Liver (tissue), 3 donors: Measurements from ENCODE around the gene RAP1GAP2.

Experiments
- EGR1 ChIP-seq, 2 donors: IDR thresholded peaks; 2 replicates each; pipeline ENCODE4 v1.6.1; 2016 to 2018; ENCODE audit warnings: antibody characterized with exemption in 2 of 2, low read depth in 2 of 2
- GABPA ChIP-seq, 2 donors: IDR thresholded peaks in 1 of 2; conservative IDR thresholded peaks in 1 of 2; 2 replicates each; pipeline ENCODE4 v1.6.1; 2016; ENCODE audit warnings: antibody characterized with exemption in 2 of 2, mild to moderate bottlenecking in 1 of 2, moderate library complexity in 1 of 2
- HNF4A ChIP-seq, 2 donors: conservative IDR thresholded peaks; 2 replicates each; pipeline ENCODE4 v1.6.1; 2016; ENCODE audit warnings: antibody characterized with exemption in 2 of 2, mild to moderate bottlenecking in 2 of 2
- JUND ChIP-seq, 2 donors: IDR thresholded peaks; 2 replicates each; pipeline ENCODE4 v1.6.1; 2016; ENCODE audit warnings: antibody characterized with exemption in 2 of 2
- RAD21 ChIP-seq, 2 donors: IDR thresholded peaks; 2 replicates each; pipeline ENCODE4 v1.6.1; 2016; ENCODE audit warnings: antibody characterized with exemption in 2 of 2, mild to moderate bottlenecking in 2 of 2
- RXRA ChIP-seq, 2 donors: IDR thresholded peaks; 2 replicates each; pipeline ENCODE4 v1.6.1; 2017 to 2018; ENCODE audit warnings: antibody characterized with exemption in 2 of 2, mild to moderate bottlenecking in 1 of 2
- SP1 ChIP-seq: IDR thresholded peaks from 2 replicates; pipeline ENCODE4 v1.6.1; 2018; ENCODE audit warnings: antibody characterized with exemption, mild to moderate bottlenecking
- TAF1 ChIP-seq: conservative IDR thresholded peaks from 2 replicates; pipeline ENCODE4 v1.6.1; 2016; ENCODE audit warnings: antibody characterized with exemption, mild to moderate bottlenecking
- YY1 ChIP-seq: IDR thresholded peaks from 2 replicates; pipeline ENCODE4 v1.6.1; 2016; ENCODE audit warnings: antibody characterized with exemption, mild to moderate bottlenecking
- TF ChIP-seq, protein P1 (sequence below): fragments of 150-350 bp; IDR thresholded peaks from 2 replicates; pipeline ENCODE4 v1.5.1; 2017; ENCODE audit warnings: improper control_type of control experiment, low read depth, low read length; ENCODE audit not compliant: missing input control
- TF ChIP-seq, protein P2 (sequence below): IDR thresholded peaks from 2 replicates; pipeline ENCODE4 v1.6.1; 2016; ENCODE audit warnings: antibody characterized with exemption
- TF ChIP-seq, protein P3 (sequence below): IDR thresholded peaks from 2 replicates; pipeline ENCODE4 v1.6.1; 2016; ENCODE audit warnings: antibody characterized with exemption
- donor health status: healthy.
- donor health status: healthy.

DNA sequence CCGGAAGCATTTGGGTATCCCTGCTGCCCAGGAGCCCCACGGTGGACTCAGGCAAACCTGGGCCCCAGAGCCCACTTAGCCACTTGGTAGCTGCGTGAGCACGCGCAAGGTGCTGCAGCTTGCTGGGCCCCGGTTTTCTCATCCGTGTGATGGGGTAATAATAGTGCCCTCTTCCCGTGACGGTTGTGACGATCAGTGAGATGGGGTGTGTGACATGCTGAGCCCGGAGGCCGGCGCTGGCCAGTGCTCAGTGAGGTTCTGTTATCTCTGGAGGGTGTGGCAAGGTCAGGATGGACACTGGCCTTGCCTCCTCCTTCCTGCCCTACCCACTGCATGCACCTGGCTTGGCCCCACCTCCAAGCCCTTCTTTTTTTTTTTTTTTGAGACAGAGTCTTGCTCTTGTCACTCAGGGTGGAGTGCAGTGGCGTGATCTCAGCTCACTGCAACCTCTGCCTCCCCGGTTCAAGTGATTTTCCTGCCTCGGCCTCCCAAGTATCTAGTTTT is 82.6 kb downstream of the RAP1GAP2 start:
- no peak for TF ChIP-seq RXRA (IDR thresholded peaks at IDR 0.05)
- TF ChIP-seq, protein P1, sequence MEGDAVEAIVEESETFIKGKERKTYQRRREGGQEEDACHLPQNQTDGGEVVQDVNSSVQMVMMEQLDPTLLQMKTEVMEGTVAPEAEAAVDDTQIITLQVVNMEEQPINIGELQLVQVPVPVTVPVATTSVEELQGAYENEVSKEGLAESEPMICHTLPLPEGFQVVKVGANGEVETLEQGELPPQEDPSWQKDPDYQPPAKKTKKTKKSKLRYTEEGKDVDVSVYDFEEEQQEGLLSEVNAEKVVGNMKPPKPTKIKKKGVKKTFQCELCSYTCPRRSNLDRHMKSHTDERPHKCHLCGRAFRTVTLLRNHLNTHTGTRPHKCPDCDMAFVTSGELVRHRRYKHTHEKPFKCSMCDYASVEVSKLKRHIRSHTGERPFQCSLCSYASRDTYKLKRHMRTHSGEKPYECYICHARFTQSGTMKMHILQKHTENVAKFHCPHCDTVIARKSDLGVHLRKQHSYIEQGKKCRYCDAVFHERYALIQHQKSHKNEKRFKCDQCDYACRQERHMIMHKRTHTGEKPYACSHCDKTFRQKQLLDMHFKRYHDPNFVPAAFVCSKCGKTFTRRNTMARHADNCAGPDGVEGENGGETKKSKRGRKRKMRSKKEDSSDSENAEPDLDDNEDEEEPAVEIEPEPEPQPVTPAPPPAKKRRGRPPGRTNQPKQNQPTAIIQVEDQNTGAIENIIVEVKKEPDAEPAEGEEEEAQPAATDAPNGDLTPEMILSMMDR, result no peak
- no peak for TF ChIP-seq TAF1
- TF ChIP-seq GABPA (IDR thresholded peaks at IDR 0.05 in 1 of 2, conservative IDR thresholded peaks at IDR 0.05 in 1 of 2), result no peak
- TF ChIP-seq SP1, result no peak
- TF ChIP-seq, protein P2, sequence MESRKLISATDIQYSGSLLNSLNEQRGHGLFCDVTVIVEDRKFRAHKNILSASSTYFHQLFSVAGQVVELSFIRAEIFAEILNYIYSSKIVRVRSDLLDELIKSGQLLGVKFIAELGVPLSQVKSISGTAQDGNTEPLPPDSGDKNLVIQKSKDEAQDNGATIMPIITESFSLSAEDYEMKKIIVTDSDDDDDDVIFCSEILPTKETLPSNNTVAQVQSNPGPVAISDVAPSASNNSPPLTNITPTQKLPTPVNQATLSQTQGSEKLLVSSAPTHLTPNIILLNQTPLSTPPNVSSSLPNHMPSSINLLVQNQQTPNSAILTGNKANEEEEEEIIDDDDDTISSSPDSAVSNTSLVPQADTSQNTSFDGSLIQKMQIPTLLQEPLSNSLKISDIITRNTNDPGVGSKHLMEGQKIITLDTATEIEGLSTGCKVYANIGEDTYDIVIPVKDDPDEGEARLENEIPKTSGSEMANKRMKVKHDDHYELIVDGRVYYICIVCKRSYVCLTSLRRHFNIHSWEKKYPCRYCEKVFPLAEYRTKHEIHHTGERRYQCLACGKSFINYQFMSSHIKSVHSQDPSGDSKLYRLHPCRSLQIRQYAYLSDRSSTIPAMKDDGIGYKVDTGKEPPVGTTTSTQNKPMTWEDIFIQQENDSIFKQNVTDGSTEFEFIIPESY, result no peak
- TF ChIP-seq HNF4A (conservative IDR thresholded peaks at IDR 0.05), result no peak
- TF ChIP-seq, protein P3, sequence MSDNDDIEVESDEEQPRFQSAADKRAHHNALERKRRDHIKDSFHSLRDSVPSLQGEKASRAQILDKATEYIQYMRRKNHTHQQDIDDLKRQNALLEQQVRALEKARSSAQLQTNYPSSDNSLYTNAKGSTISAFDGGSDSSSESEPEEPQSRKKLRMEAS, result no peak
- TF ChIP-seq YY1, result no peak
- TF ChIP-seq RAD21 (IDR thresholded peaks at IDR 0.05), result no peak
- TF ChIP-seq EGR1 (IDR thresholded peaks at IDR 0.05; ENCODE audit: low read depth in 2 of 2), result no peak
- no peak for TF ChIP-seq JUND (IDR thresholded peaks at IDR 0.05)
